ENCODE results near the gene PIK3C2G. TPM values are rescaled to one million over a fixed set of nuclear protein-coding genes. Genes with fewer than 3 reads are reported as not detected.

The PIK3C2G gene, protein sequence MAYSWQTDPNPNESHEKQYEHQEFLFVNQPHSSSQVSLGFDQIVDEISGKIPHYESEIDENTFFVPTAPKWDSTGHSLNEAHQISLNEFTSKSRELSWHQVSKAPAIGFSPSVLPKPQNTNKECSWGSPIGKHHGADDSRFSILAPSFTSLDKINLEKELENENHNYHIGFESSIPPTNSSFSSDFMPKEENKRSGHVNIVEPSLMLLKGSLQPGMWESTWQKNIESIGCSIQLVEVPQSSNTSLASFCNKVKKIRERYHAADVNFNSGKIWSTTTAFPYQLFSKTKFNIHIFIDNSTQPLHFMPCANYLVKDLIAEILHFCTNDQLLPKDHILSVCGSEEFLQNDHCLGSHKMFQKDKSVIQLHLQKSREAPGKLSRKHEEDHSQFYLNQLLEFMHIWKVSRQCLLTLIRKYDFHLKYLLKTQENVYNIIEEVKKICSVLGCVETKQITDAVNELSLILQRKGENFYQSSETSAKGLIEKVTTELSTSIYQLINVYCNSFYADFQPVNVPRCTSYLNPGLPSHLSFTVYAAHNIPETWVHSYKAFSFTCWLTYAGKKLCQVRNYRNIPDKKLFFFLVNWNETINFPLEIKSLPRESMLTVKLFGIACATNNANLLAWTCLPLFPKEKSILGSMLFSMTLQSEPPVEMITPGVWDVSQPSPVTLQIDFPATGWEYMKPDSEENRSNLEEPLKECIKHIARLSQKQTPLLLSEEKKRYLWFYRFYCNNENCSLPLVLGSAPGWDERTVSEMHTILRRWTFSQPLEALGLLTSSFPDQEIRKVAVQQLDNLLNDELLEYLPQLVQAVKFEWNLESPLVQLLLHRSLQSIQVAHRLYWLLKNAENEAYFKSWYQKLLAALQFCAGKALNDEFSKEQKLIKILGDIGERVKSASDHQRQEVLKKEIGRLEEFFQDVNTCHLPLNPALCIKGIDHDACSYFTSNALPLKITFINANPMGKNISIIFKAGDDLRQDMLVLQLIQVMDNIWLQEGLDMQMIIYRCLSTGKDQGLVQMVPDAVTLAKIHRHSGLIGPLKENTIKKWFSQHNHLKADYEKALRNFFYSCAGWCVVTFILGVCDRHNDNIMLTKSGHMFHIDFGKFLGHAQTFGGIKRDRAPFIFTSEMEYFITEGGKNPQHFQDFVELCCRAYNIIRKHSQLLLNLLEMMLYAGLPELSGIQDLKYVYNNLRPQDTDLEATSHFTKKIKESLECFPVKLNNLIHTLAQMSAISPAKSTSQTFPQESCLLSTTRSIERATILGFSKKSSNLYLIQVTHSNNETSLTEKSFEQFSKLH (N-terminal part only)
- total RNA-seq: 2.5 TPM

DNA sequence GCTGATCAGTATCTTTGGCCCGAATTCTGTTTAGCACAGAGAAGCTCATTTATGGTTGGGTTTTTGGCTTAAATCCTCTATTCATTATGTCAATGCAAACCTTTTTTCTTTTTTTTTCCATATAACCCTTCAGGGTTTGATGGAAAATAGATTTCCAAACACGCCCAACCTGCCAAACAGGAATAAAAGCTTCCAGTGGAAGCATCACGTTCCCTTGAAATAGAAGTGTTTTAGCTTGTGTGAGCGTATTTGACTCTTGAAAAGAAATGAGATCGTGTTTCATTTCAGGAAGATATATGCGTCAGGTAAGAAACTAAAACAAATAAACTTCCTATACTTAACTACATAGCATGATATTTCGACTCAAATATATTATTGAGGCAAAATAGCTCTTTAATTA lies at the start of gene PIK3C2G:
PIK3C2G (plus strand) TSS at position 246 of the 400 bp plus-strand sequence. CDS start 20,564 bp downstream, outside the sequence.

Other genes with a start within 250 kb of the PIK3C2G start
- gene RERGL, start 171.3 kb upstream of the PIK3C2G start, total RNA-seq: 0.99 TPM

All from camera-type eye (tissue), 1 donor.